WI38 (cell line): Measurements from ENCODE around the gene SCN5A.

Experiments
- H3K4me3 ChIP-seq: 2 replicates; pipeline ENCODE4 v1.5.1; 2011; ENCODE audit warnings: low read depth, mild to moderate bottlenecking, control low read depth, low read length
- CTCF ChIP-seq: IDR thresholded peaks from 2 replicates; pipeline ENCODE4 v1.5.1; 2012; ENCODE audit warnings: low read depth, mild to moderate bottlenecking, control low read depth, low read length

Gene SCN5A

GRCh38 chr3:38626171-38626570, 23.3 kb downstream of the SCN5A start:
- H3K4me3 ChIP-seq, result no peak overlapping the region
- no peak for TF ChIP-seq CTCF

- no peak for TF ChIP-seq CTCF
- no peak overlapping the region for H3K4me3 ChIP-seq
Observed at GRCh38 chr3:38623539-38623938, 25.9 kb downstream of the SCN5A start.

GRCh38 chr3:38622336-38622735, 27.2 kb downstream of the SCN5A start:
- no peak overlapping the region for H3K4me3 ChIP-seq
- no peak for TF ChIP-seq CTCF

- TF ChIP-seq CTCF, result no peak
Observed at GRCh38 chr3:38620236-38620635, 29.3 kb downstream of the SCN5A start.

GRCh38 chr3:38618343-38618742, 31.1 kb downstream of the SCN5A start:
- TF ChIP-seq CTCF, result no peak
- H3K4me3 ChIP-seq, result no peak overlapping the region

More at GRCh38 chr3:38620236-38620635, 29.3 kb downstream of the SCN5A start:
- H3K4me3 ChIP-seq, result no peak overlapping the region

- no peak overlapping the region for H3K4me3 ChIP-seq
- TF ChIP-seq CTCF, result no peak
Observed at GRCh38 chr3:38617586-38617985, 31.9 kb downstream of the SCN5A start.

- TF ChIP-seq CTCF, result no peak
- H3K4me3 ChIP-seq, result no peak overlapping the region
Observed at GRCh38 chr3:38617137-38617536, 32.4 kb downstream of the SCN5A start.
